ENCODE measurements around the gene RAX2.
A peak's percentile ranks its signal among the peaks of the same experiment; 100 is the strongest.
"Not testable (repeated sequence)": the region's sequence is repeated elsewhere in the genome, so short reads cannot be mapped to it uniquely, and the experiment has no call there.

The RAX2 gene

GRCh38 chr19:3771906-3772455 lies at the start of gene RAX2:
RAX2 (minus strand) TSS chr19:3772228; CDS start chr19:3771742, 486 bp downstream.
- no peak for DNase-seq (ENCODE audit: low spot score)

GRCh38 chr19:3821156-3821555 lies 49.1 kb upstream of the RAX2 start:
- DNase-seq (ENCODE audit: low spot score), result no peak

GRCh38 chr19:3819989-3820388 lies 48.0 kb upstream of the RAX2 start:
- no peak for DNase-seq (ENCODE audit: low spot score)

- DNase-seq (ENCODE audit: low spot score), result no peak
These were observed 46.9 kb upstream of the RAX2 start for GRCh38 chr19:3818918-3819317.

GRCh38 chr19:3818466-3818865 lies 46.4 kb upstream of the RAX2 start:
- DNase-seq (ENCODE audit: low spot score), result peak; percentile 85

GRCh38 chr19:3817761-3818160 lies 45.7 kb upstream of the RAX2 start:
- DNase-seq (ENCODE audit: low spot score), result no peak

GRCh38 chr19:3816566-3817218 lies 44.7 kb upstream of the RAX2 start:
- DNase-seq (ENCODE audit: low spot score), result no peak

- not testable (repeated sequence) for DNase-seq (ENCODE audit: low spot score)
These were observed 44.1 kb upstream of the RAX2 start for GRCh38 chr19:3816148-3816547.

GRCh38 chr19:3814648-3815047 lies 42.6 kb upstream of the RAX2 start:
- DNase-seq (ENCODE audit: low spot score), result no peak

- DNase-seq (ENCODE audit: low spot score), result no peak
These were observed 41.7 kb upstream of the RAX2 start for GRCh38 chr19:3813473-3814392.

GRCh38 chr19:3810708-3811355 lies 38.8 kb upstream of the RAX2 start:
- DNase-seq (ENCODE audit: low spot score), result no peak

- no peak for DNase-seq (ENCODE audit: low spot score)
These were observed 38.1 kb upstream of the RAX2 start for GRCh38 chr19:3809881-3810707.

GRCh38 chr19:3808420-3809143 lies 36.6 kb upstream of the RAX2 start:
- DNase-seq (ENCODE audit: low spot score), result no peak

- no peak for DNase-seq (ENCODE audit: low spot score)
These were observed 35.7 kb upstream of the RAX2 start for GRCh38 chr19:3807574-3808354.

- DNase-seq (ENCODE audit: low spot score), result no peak
These were observed 35.1 kb upstream of the RAX2 start for GRCh38 chr19:3807131-3807480.

GRCh38 chr19:3805859-3806258 lies 33.8 kb upstream of the RAX2 start:
- DNase-seq (ENCODE audit: low spot score), result no peak

- DNase-seq (ENCODE audit: low spot score), result no peak
These were observed 32.4 kb upstream of the RAX2 start for GRCh38 chr19:3804429-3804828.

- DNase-seq (ENCODE audit: low spot score), result no peak
These were observed 32.0 kb upstream of the RAX2 start for GRCh38 chr19:3803986-3804385.

GRCh38 chr19:3803114-3803888 lies 31.3 kb upstream of the RAX2 start:
- no peak for DNase-seq (ENCODE audit: low spot score)
